NT2/D1 (cell line): Measurements from ENCODE around the gene BTBD10.

Experiments
- YY1 ChIP-seq: IDR thresholded peaks from 2 replicates; pipeline ENCODE4 v1.6.1; 2011; ENCODE audit not compliant: insufficient read length, insufficient read depth
- ZNF274 ChIP-seq: IDR thresholded peaks from 2 replicates; pipeline ENCODE4 v1.6.1; 2011; ENCODE audit warnings: mild to moderate bottlenecking, low read depth, low read length

- TF ChIP-seq ZNF274 = no peak
- no peak for TF ChIP-seq YY1
Measured at GRCh38 chr11:13344818-13345217, 118.2 kb downstream of the BTBD10 start.
